Fibroblast of mammary gland (primary cell): ENCODE measurements around the gene SLC25A22.

Experiments
- DNase-seq: peaks from one replicate; pipeline ENCODE4 v3.0.0-alpha.2; 2010; ENCODE audit warnings: low read depth
- H3K4me3 ChIP-seq: 2 replicates; pipeline ENCODE4 v1.5.1; 2011; ENCODE audit warnings: low read depth, mild to moderate bottlenecking, low read length, moderate library complexity; ENCODE audit not compliant: control insufficient read depth
- CTCF ChIP-seq: conservative IDR thresholded peaks from 2 replicates; pipeline ENCODE4 v1.5.1; 2011; ENCODE audit warnings: low read depth, low read length, inconsistent platforms; ENCODE audit not compliant: control insufficient read depth, insufficient read depth

SLC25A22 gene

GRCh38 chr11:843818-844692 is 46.0 kb upstream of the SLC25A22 start:
- DNase-seq, result peak; percentile 94
- peak overlapping the region; percentile 94 for H3K4me3 ChIP-seq
- no peak for TF ChIP-seq CTCF

GRCh38 chr11:843086-843734 is 45.1 kb upstream of the SLC25A22 start:
- H3K4me3 ChIP-seq, result peak overlapping the region; percentile 94
- no peak for DNase-seq
- no peak for TF ChIP-seq CTCF

GRCh38 chr11:842370-843002 is 44.4 kb upstream of the SLC25A22 start, which contains the start of the genes POLR2L and TSPAN4:
Gene POLR2L (minus strand): TSS chr11:842529. CDS start chr11:842508, 21 bp downstream.
Gene TSPAN4 (plus strand): TSS chr11:842852. CDS start chr11:850305, 7,453 bp downstream.
- peak within 1 kb of the TSS; percentile 94 for H3K4me3 ChIP-seq
- no peak for TF ChIP-seq CTCF
- DNase-seq, result peak; percentile 83

- H3K4me3 ChIP-seq, result peak overlapping the region; percentile 94
- no peak for DNase-seq
- TF ChIP-seq CTCF, result no peak
Observed at GRCh38 chr11:841981-842369, 43.9 kb upstream of the SLC25A22 start.

GRCh38 chr11:839875-840617 is 42.0 kb upstream of the SLC25A22 start:
- H3K4me3 ChIP-seq, result peak overlapping the region; percentile 94
- DNase-seq, result no peak

More at GRCh38 chr11:839875-840617, 42.0 kb upstream of the SLC25A22 start:
- peak; percentile 52 for TF ChIP-seq CTCF
